ENCODE results near the gene MZT2B. TPM values are rescaled to one million over a fixed set of nuclear protein-coding genes. Genes with fewer than 3 reads are reported as not detected.
"Not testable (repeated sequence)": the region's sequence is repeated elsewhere in the genome, so short reads cannot be mapped to it uniquely, and the experiment has no call there.

MZT2B gene
- polyA plus RNA-seq, 1 donor, result 133 TPM

GRCh38 chr2:130219147-130219546, 37.1 kb downstream of the MZT2B start:
- not testable (repeated sequence) for DNase-seq (ENCODE audit: low read depth)

DNA sequence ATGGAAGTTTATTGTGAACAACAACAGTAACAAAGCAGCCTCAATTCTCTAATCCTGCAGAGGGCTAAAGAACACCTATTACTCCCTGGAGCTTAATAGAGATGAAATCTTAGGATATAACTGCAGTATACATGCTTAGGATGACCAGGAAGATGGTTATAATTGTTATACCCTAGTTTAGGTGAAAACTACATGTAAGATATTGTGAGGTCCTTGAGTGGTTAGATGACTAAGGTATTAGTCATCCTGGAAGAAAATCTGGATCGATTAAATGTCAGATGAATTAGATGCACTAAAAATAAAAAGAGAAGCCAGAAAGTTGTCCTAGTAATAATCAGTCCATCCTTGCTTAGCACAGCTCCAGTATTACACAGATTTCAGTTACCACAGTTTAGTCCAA, 38.4 kb downstream of the MZT2B start:
- not testable (repeated sequence) for DNase-seq (ENCODE audit: low read depth)

GRCh38 chr2:130222523-130222922, 40.5 kb downstream of the MZT2B start:
- not testable (repeated sequence) for DNase-seq (ENCODE audit: low read depth)

- DNase-seq (ENCODE audit: low read depth), result not testable (repeated sequence)
These were observed 45.9 kb downstream of the MZT2B start for GRCh38 chr2:130228005-130228404.

- not testable (repeated sequence) for DNase-seq (ENCODE audit: low read depth)
These were observed 46.6 kb downstream of the MZT2B start for GRCh38 chr2:130228467-130229160.

- DNase-seq (ENCODE audit: low read depth), result not testable (repeated sequence)
These were observed 47.1 kb downstream of the MZT2B start for GRCh38 chr2:130229161-130229510.

- DNase-seq (ENCODE audit: low read depth), result not testable (repeated sequence)
These were observed 48.3 kb downstream of the MZT2B start for GRCh38 chr2:130230376-130230775.

GRCh38 chr2:130230907-130231306, 48.8 kb downstream of the MZT2B start:
- not testable (repeated sequence) for DNase-seq (ENCODE audit: low read depth)

DNA sequence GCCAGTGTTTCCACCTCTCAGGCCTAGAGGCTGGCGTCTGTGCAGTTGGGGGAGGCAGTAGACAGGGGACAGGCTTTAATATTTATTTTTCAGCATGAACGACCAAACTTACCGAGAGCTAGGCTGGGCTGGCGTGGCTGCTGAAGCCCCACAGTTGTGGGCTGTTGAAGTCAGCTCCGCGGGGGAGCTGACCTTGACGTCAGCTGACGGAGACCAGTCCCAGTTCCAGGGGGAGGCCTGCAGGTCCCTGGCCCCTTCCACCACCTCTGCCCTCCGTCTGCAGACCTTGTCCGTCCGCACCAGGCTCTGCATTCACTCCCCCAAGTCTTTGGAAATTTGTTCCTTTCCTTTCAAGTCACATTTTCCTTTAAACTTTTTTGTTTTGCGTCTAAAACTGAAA, 49.6 kb downstream of the MZT2B start:
- DNase-seq (ENCODE audit: low read depth), result no peak

DNA sequence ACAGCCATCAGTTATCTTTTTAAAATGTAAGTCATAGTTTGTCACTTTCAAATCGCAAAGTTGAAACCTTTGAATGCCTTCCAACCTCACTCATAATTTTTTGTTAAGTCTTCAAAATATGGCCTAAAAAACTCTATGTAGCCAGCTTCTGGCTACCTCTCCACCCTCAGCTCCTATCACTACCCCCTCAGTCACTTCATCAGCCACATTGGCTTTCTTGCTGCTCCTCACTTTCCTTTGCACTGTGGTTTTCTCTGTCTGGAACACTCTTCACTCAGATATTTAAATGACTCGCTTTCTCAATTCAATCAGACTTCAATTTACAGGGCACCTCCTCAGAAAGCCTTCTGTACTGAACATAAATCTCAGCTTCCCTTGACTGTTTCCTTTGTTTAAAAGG, 51.0 kb downstream of the MZT2B start:
- not testable (repeated sequence) for DNase-seq (ENCODE audit: low read depth)

- DNase-seq (ENCODE audit: low read depth), result not testable (repeated sequence)
These were observed 57.5 kb downstream of the MZT2B start for GRCh38 chr2:130239581-130239980.

Other genes starting within 250 kb of the MZT2B start
- gene RAB6C, start 202.6 kb upstream of the MZT2B start, polyA plus RNA-seq (ENCODE audit: insufficient read length), result 0.24 TPM
- gene POTEF, start 53.0 kb upstream of the MZT2B start, polyA plus RNA-seq (ENCODE audit: insufficient read length), result 0.05 TPM
- gene CCDC74B, start 37.1 kb upstream of the MZT2B start, polyA plus RNA-seq (ENCODE audit: insufficient read length), result 1.1 TPM
- 34.5 TPM for gene SMPD4, start 660 bp upstream of the MZT2B start, polyA plus RNA-seq (ENCODE audit: insufficient read length)
- not detected for gene TUBA3E, start 16.2 kb downstream of the MZT2B start, polyA plus RNA-seq (ENCODE audit: insufficient read length)
- gene IMP4, start 160.6 kb downstream of the MZT2B start, polyA plus RNA-seq (ENCODE audit: insufficient read length), result 39.8 TPM
- gene PTPN18, start 173.8 kb downstream of the MZT2B start, polyA plus RNA-seq (ENCODE audit: insufficient read length), result 19.9 TPM